Ramos (cell line): ENCODE data around the gene PPIP5K2.
"Not testable (repeated sequence)": the region's sequence is repeated elsewhere in the genome, so short reads cannot be mapped to it uniquely, and the experiment has no call there.

Experiments used
- in situ Hi-C: fragments of 300-500 bp; cut with MboI; formaldehyde crosslinking; loops from one replicate; pipeline ENCODE4 v1.14.3; 2022; ENCODE audit warnings: low sequenced_read_pairs; ENCODE audit not compliant: unreplicated experiment

Gene PPIP5K2

GRCh38 chr5:103205991-103206700 is 86.0 kb downstream of the PPIP5K2 start:
- in situ Hi-C loops, result no loop called here

- in situ Hi-C loops, result no loop called here
Observed at GRCh38 chr5:103207011-103207410, 86.9 kb downstream of the PPIP5K2 start.

GRCh38 chr5:103207653-103208052 is 87.6 kb downstream of the PPIP5K2 start:
- in situ Hi-C loops, result no loop called here

- in situ Hi-C loops, result no loop called here
Observed at GRCh38 chr5:103208460-103208859, 88.4 kb downstream of the PPIP5K2 start.

GRCh38 chr5:103209065-103209464 is 89.0 kb downstream of the PPIP5K2 start:
- in situ Hi-C loops, result no loop called here

- in situ Hi-C loops, result no loop called here
Observed at GRCh38 chr5:103210952-103211351, 90.9 kb downstream of the PPIP5K2 start.

- in situ Hi-C loops, result no loop called here
Observed at GRCh38 chr5:103211576-103212561, 91.8 kb downstream of the PPIP5K2 start.

- in situ Hi-C loops, result no loop called here
Observed at GRCh38 chr5:103216137-103216536, 96.0 kb downstream of the PPIP5K2 start.

GRCh38 chr5:103216697-103217096 is 96.6 kb downstream of the PPIP5K2 start:
- in situ Hi-C loops, result no loop called here

- in situ Hi-C loops, result no loop called here
Observed at GRCh38 chr5:103217101-103217500, 97.0 kb downstream of the PPIP5K2 start.

GRCh38 chr5:103218164-103218563 is 98.1 kb downstream of the PPIP5K2 start:
- in situ Hi-C loops, result no loop called here

GRCh38 chr5:103219074-103219473 is 99.0 kb downstream of the PPIP5K2 start:
- in situ Hi-C loops, result not testable (repeated sequence)

GRCh38 chr5:103223031-103223955 is 103.2 kb downstream of the PPIP5K2 start:
- in situ Hi-C loops, result no loop called here

GRCh38 chr5:103224118-103224893 is 104.2 kb downstream of the PPIP5K2 start:
- in situ Hi-C loops, result no loop called here

GRCh38 chr5:103224894-103225246 is 104.8 kb downstream of the PPIP5K2 start:
- in situ Hi-C loops, result no loop called here

GRCh38 chr5:103228061-103228460 is 108.0 kb downstream of the PPIP5K2 start:
- in situ Hi-C loops, result no loop called here

- in situ Hi-C loops, result no loop called here
Observed at GRCh38 chr5:103228588-103228987, 108.5 kb downstream of the PPIP5K2 start.

- in situ Hi-C loops, result loop anchor here (10.0 kb wide), 1 partner anchor 242 kb away; no protein-coding TSS in a partner anchor
Observed at GRCh38 chr5:103232393-103232999, 112.4 kb downstream of the PPIP5K2 start.
